Measurements from ENCODE around the gene PFN4.

Gene PFN4

GRCh38 chr2:24082787-24083566 is 40.2 kb downstream of the PFN4 start:
- in situ Hi-C loops (cut with MboI; ENCODE audit: low sequenced_read_pairs): no loop called here

- in situ Hi-C loops (cut with MboI; ENCODE audit: low sequenced_read_pairs): no loop called here
Observed at GRCh38 chr2:24080701-24081100, 42.4 kb downstream of the PFN4 start.

- in situ Hi-C loops (cut with MboI; ENCODE audit: low sequenced_read_pairs): no loop called here
Observed at GRCh38 chr2:24077879-24078278, 45.3 kb downstream of the PFN4 start.

GRCh38 chr2:24077535-24077877 is 45.6 kb downstream of the PFN4 start:
- in situ Hi-C loops (cut with MboI; ENCODE audit: low sequenced_read_pairs): no loop called here

- in situ Hi-C loops (cut with MboI; ENCODE audit: low sequenced_read_pairs): no loop called here
Observed at GRCh38 chr2:24076849-24077534, 46.1 kb downstream of the PFN4 start.

GRCh38 chr2:24075915-24076848 is 47.0 kb downstream of the PFN4 start, which contains the start of gene SF3B6:
Gene SF3B6, minus strand, starts transcription at chr2:24076326. Its CDS starts 97 bp downstream, at chr2:24076229.
- in situ Hi-C loops (cut with MboI; ENCODE audit: low sequenced_read_pairs): no loop called here

GRCh38 chr2:24075259-24075658 is 47.9 kb downstream of the PFN4 start:
- in situ Hi-C loops (cut with MboI; ENCODE audit: low sequenced_read_pairs): no loop called here

- in situ Hi-C loops (cut with MboI; ENCODE audit: low sequenced_read_pairs): no loop called here
Observed at GRCh38 chr2:24073816-24074215, 49.3 kb downstream of the PFN4 start.

GRCh38 chr2:24072259-24072658 is 50.9 kb downstream of the PFN4 start:
- in situ Hi-C loops (cut with MboI; ENCODE audit: low sequenced_read_pairs): no loop called here

GRCh38 chr2:24065341-24065740 is 57.8 kb downstream of the PFN4 start:
- in situ Hi-C loops (cut with MboI; ENCODE audit: low sequenced_read_pairs): no loop called here

All from HL-60/S4 (cell line).